CD4-positive, alpha-beta T cell treated with Interleukin-17A for 1 hour (primary cell): ENCODE results near the gene C2CD4D.
A peak's percentile ranks its signal among the peaks of the same experiment; 100 is the strongest.

Experiments
- DNase-seq: peaks from one replicate; pipeline ENCODE4 v3.0.0-alpha.2; 2020

Gene C2CD4D

DNA sequence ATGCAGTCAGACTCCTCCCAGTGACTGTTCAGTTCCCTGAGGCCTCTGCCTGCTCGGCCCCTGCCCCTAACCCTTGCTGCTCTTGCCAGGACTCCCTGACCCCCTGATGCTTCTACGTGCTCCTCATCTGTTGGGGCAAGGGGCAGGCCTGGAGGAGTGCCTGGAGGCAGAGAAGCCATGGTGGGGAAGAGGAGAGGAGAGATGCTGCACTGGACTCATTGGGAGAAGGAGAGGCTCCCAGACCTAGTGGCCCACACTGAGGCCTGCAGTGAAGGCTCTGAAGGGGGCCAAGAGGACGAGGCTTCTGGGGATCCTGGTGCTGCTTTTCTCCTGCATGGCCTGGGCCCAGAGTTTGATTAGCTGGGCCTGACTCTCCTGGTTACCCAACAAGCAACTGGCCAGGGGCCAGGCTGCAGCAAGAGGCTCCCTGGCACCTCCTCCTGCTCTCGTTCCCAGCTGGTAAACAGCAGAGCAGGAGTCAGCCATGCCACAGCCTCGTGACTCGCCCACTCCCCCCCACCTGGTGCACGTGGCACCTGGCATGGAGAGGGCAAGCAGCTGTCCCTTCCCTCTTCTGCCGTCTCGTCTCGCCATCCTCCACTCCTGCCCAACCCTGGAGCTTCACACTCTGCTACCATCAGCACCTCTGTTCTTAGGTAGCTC, 7.2 kb downstream of the C2CD4D start:
- no peak for DNase-seq

DNA sequence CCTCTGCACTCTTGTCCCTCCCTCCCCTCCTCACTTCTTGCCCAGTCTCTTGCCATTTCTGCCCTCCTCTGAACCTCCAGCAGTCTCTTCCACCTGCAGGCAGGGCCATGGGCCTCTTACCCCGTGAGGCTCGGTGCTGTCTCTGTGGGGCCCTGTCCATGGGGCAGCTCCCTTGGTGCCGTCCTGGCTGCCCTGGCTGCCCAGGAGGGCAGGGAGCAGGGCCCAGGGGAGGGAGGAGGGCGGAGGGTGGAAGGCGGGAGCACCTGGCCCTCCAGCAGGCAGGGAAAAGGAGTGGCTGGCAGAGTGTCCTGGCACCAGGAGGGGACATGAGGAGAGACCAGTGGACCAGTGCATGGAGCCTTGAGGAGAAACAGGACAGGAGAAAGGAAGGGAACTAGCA, 8.0 kb downstream of the C2CD4D start, which contains the start of gene RORC:
Gene RORC, minus strand, starts transcription at position 198 of the 400 bp plus-strand sequence. Its CDS starts 38 bp downstream, at position 160.
- DNase-seq: no peak

GRCh38 chr1:151831256-151831591, 8.4 kb downstream of the C2CD4D start:
- DNase-seq: no peak

DNA sequence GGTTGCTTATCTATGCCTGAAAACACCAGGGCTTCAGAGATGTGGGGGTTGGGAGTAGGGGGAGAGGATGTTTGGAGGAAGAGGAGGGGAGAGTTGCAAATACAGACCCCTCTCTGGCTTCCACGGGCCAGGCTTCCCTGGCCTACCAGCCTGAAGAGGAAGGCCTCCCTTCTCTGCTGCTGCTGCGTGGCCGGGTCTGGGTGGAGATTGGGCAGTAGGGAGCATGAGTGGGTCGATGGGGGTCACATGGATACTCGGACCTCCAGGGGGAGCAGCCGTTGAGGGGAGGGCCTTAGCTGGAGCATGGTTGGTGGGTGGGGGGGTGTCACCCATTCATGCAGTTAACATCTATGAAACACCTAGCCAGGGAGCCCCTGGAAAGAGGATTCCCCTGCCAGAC, 9.6 kb downstream of the C2CD4D start:
- no peak for DNase-seq

- no peak for DNase-seq
Observed at GRCh38 chr1:151829352-151830046, 10.1 kb downstream of the C2CD4D start.

DNA sequence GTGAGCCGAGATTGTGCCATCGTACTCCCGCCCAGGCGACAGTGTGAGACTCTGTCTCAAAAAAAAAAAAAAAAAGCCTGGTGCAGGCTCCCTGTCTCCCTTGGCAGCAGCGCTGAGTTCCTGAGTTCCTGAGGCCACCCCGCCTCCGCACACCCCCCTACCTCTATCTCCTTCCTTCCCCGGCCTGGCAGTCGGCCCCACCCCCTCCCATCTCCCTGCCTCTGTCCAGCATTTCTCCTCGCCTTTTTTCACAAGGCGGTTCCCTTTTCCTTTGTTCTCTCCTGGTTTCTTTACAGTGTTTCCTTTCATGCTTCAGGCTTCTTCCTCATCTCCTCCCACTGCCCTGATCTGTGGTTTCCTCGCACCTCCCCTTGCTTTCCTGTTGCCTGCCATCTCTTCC, 10.7 kb downstream of the C2CD4D start:
- no peak for DNase-seq

DNA sequence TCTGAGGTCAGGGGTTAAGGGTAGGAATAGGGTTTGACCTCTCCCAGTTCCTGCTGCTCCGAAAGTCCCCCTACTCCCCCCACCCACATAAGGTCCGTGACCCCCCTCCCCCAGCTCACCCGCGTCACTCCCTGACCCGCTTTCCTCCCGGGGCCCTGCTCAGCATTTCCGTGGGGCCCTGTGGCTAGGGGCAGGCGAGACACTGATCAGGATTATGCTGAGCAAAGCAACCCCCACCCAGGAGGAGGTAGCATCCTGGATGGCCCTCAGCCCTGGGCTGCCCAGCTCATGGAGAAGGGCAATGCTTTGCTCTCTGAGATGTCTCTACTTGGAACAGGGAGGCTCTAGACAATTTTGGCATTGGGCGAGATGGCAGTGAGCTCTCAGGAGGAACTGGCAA, 11.8 kb downstream of the C2CD4D start:
- peak; percentile 31 for DNase-seq

DNA sequence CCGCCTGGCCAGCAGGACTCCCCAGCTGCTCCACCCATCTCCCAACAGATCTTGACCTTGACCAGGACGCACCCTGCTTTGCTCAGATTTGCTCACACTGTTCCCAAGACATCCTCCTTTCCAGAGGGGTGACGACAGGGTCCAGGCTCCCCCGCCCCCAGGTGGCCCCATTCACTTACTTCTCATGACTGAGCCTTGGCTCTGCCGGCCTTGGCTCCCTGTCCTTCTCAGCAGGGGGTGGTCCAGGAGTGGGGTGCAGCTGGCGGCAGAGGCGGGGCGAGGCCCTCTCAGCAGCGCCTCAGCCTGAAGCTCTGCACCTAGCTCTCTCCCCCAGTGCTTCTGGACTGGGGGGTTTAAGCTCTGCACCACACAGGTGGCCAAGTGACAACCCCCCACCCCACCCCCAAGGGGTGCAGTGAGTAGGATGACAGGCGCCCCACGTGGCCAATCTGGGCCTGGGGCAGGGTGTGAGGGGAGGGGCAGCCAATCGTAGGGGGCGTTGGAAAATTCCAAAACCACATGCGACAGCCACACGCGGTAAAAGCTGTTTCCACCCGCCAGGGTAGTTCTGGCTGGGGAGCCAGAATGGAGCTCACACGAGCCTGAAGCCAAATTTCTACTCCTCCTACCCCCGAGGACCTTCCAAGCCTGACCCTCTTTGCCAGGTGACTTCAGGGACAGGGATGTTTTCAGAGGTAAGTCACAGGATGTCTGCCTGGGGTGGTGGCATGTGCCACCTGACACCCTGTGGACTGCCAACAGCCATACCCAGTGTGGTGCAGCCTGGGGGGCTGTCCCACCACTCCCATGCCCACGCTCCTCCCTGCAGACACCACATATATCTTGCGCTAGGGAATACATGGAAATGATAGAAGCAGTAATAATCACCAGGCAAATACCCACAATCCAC, 13.6 kb downstream of the C2CD4D start:
- DNase-seq: peak; percentile 51

- no peak for DNase-seq
Observed at GRCh38 chr1:151825204-151825603, 14.4 kb downstream of the C2CD4D start.

GRCh38 chr1:151823175-151823574, 16.4 kb downstream of the C2CD4D start:
- DNase-seq: no peak

GRCh38 chr1:151822404-151822803, 17.2 kb downstream of the C2CD4D start:
- DNase-seq: peak; percentile 20

- DNase-seq: peak; percentile 48
Observed at GRCh38 chr1:151820940-151821339, 18.7 kb downstream of the C2CD4D start.

GRCh38 chr1:151819976-151820623, 19.5 kb downstream of the C2CD4D start:
- no peak for DNase-seq

DNA sequence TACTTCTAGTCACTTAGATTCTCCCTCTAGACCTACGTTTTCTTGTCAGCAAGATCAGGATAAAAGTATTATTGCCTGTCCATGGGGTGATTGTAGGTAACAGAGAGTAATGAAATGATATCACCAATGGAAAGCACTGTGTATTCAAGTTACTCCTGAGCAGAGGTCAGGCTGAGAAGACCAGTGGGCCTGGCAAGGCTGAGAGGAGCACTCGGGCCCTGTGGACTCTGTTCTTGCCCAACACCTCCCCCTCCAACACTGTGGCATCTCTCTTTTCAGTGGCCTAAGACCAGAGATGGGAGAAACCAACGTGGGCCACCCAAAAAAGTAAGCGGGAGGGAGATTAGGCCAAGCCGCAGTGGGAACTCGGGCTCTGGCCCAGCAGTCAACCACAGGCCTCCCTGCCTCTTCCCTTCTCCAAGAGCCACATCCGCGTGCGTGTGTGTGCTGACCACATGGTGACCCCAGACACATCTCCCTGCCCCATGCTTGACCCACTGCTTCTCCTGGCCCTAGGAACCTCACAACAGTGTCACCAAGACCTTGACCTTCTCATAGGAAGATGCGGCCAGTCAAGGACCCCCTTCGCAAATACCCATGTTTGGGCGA, 20.3 kb downstream of the C2CD4D start:
- no peak for DNase-seq

DNA sequence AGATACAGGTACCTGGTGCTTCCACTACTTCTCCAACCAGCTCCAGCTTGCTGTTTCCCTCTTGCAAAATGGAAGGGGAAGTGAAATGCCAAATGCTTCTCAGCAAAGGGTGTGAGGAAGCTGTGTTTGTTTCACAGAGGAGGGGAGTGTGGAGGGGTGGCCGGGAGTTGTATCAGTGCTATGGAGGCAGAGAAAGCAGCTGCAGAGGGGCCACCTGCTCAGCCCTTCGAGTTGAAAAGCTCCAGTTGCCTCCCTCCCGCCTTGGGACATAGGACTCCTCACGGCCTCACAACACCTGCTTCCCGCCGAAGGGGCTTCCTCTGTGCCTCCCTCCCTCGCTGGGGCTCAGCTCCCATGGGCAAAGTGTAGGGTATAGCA, 22.3 kb downstream of the C2CD4D start:
- no peak for DNase-seq

- no peak for DNase-seq
Observed at GRCh38 chr1:151816548-151817352, 22.9 kb downstream of the C2CD4D start.

DNA sequence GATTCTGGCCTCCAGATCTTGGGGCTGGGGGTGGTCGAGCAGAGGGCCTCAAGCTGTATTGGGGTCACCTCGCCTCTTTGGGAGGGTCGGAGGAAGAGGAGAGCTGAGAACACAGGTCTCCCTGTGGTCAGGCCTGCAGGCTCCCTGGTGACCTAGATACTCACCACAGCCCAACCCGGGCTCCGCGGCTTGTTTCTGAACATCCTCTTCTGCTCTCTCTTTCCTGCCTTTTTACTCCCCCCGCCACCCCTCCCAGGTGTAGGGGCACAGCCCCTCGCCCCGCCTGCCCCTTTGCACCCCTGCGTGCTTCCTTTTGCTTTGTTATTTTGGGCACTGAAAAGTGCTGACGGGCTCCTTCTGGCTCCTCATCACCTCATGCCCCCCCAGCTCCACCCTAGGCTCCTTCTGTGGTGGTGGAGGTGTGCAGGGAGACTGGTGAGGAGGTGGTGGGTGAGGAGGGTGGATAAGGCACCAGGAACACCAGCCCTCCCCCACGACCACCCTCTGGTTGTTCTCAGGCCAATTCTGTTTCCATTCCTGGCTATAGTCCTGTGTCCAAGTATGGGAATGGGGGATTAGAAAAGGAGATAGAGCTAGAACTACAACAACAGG, 23.8 kb downstream of the C2CD4D start:
- DNase-seq: peak; percentile 70

DNA sequence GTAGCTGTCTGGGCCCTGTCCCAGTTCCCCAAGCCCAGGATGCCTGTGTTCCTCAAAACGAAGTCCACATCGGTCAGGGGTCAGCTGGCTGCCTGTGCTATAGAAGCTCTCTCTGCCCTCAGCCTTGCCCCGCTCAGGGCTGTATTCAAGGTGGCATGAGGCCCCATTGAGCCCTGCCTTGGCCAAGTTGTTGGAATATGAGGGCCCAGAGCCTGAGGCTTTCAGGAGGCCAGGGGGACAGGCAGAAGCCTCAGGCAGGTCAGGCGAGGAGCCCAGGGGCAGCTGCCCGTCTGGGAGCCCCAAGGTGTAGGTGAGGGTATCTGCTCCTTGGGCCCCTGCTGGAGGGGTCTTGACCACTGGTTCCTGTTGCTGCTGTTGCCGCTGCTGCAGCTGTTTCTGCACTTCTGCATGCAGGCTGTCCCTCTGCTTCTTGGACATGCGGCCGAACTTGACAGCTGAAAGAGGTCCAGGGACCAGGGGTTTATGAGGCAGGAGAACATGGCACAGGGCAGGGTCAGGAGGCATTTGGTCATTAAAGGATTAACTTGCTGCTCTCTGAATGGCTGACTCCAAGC, 24.6 kb downstream of the C2CD4D start:
- DNase-seq: no peak

DNA sequence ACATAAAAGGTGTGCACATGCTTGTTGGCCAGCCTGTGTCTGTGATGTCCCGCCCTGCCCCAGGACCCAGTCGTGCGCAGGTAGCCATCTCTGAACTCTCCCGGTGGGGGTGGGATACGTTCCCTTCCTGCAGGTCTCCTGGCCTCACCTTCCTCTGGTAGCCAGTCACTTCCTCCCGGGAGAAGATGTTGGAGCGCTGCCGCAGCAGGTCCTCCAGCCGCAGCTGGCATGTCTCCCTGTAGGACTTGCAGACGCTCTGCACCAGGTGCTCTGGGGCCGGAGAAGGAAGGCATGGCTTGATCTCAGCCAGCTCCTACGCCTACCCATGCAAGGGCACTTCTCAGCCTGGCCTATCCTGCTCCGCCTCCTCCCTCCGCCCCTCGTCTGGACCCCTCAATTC, 25.2 kb downstream of the C2CD4D start:
- DNase-seq: no peak

DNA sequence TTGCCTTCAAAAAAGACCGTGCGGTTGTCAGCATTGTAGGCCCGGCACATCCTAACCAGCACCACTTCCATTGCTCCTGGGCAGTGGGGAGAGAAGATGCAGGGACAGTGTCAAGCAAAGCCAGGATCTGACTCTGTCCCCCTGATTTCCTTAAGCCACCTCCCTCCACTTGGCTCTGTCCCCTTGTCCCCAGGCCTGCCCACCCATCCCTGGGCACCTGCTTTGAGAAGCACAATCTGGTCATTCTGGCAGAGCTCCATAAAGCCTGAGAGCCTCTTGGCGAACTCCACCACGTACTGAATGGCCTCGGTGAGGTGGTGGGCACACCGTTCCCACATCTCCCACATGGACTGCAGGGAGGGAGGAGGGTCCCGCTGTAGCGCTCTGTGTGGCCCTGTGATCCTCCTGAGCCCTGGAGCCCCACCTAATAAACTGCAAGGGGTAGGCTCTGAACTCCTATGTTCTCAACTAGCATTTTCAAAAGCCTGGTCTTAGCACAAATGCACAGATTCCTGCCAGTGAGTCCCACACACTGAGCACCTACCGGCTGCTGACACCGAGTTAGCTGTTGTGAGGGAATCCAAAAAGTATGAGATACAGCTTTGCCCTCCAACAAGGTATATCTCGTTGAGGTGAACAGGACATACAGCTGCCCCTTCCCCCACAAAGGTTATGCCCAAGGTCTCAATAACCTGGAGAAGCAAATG, 26.2 kb downstream of the C2CD4D start:
- DNase-seq: no peak
